CD8-positive, alpha-beta memory T cell (primary cell): ENCODE measurements around the gene WDR54. TPM values are rescaled to one million over a fixed set of nuclear protein-coding genes. Genes with fewer than 3 reads are reported as not detected.

Experiments
- CTCF ChIA-PET: fragments of 350-600 bp; sonication (Branson Sonifier 250); formaldehyde crosslinking; loops from one replicate; lab custom pipeline; 2021; ENCODE audit warnings: antibody characterized with exemption; lab: Charles Lee
- POLR2A ChIA-PET: fragments of 350-600 bp; sonication (Branson Sonifier 250); formaldehyde crosslinking; loops from one replicate; lab custom pipeline; 2021; ENCODE audit warnings: antibody characterized with exemption; lab: Charles Lee
- DNase-seq, 5 donors: peaks; one replicate each; pipeline versions ENCODE4 v3.0.0 to v3.0.0-alpha.2; 2020 to 2022; ENCODE audit warnings: mixed read lengths in 1 of 5
- H3K27ac ChIP-seq: one replicate; pipeline ENCODE4 v1.7.0; 2013; ENCODE audit warnings: low read depth, mild to moderate bottlenecking, low read length, moderate library complexity
- H3K27me3 ChIP-seq: 2 replicates; pipeline ENCODE4 v1.7.0; 2013; ENCODE audit warnings: low read length, mild to moderate bottlenecking; ENCODE audit not compliant: insufficient read depth, poor library complexity, severe bottlenecking
- H3K36me3 ChIP-seq: 2 replicates; pipeline ENCODE4 v1.7.0; 2013; ENCODE audit warnings: mild to moderate bottlenecking, low read length, moderate library complexity; ENCODE audit not compliant: insufficient read depth
- H3K4me1 ChIP-seq: 2 replicates; pipeline ENCODE4 v1.7.0; 2013; ENCODE audit warnings: mild to moderate bottlenecking, low read length, moderate library complexity; ENCODE audit not compliant: insufficient read depth
- H3K4me3 ChIP-seq: 2 replicates; pipeline ENCODE4 v1.7.0; 2013; ENCODE audit warnings: mild to moderate bottlenecking, low read length
- H3K9me3 ChIP-seq: 2 replicates; pipeline ENCODE4 v1.7.0; 2013; ENCODE audit warnings: mild to moderate bottlenecking, low read length
- H3K27ac Mint-ChIP-seq, 8 donors: one replicate each; pipeline ENCODE4 v1.8.0; 2020 to 2021; ENCODE audit warnings: mixed read lengths in 8 of 8, mild to moderate bottlenecking in 6 of 8, inconsistent platforms in 3 of 8, moderate library complexity in 3 of 8
- H3K27me3 Mint-ChIP-seq, 2 donors: one replicate each; pipeline ENCODE4 v1.8.0; 2020 to 2021; ENCODE audit warnings: mixed read lengths in 2 of 2, mild to moderate bottlenecking in 1 of 2, moderate library complexity in 1 of 2
- H3K36me3 Mint-ChIP-seq, 3 donors: one replicate each; pipeline ENCODE4 v1.8.0; 2020 to 2021; ENCODE audit warnings: mixed read lengths in 3 of 3, inconsistent platforms in 1 of 3, mild to moderate bottlenecking in 1 of 3
- H3K4me1 Mint-ChIP-seq, 3 donors: one replicate each; pipeline ENCODE4 v1.8.0; 2020 to 2021; ENCODE audit warnings: mixed read lengths in 3 of 3, inconsistent platforms in 1 of 3, mild to moderate bottlenecking in 1 of 3
- H3K4me3 Mint-ChIP-seq, 7 donors: one replicate each; pipeline ENCODE4 v1.8.0; 2020 to 2021; ENCODE audit warnings: mixed read lengths in 7 of 7, mild to moderate bottlenecking in 6 of 7, moderate library complexity in 4 of 7, inconsistent platforms in 2 of 7
- H3K9me3 Mint-ChIP-seq, 5 donors: one replicate each; pipeline ENCODE4 v1.8.0; 2020 to 2022; ENCODE audit warnings: mixed read lengths in 5 of 5, mild to moderate bottlenecking in 3 of 5, moderate library complexity in 2 of 5, inconsistent platforms in 1 of 5
- polyA plus RNA-seq: library from polyadenylated mRNA; unstranded; fragments of 300-500 nt; fragmentation: Illumina TruSeq; gene quantifications from one replicate; pipeline ENCODE4 v1.2.3, GENCODE V29; 2021
- total RNA-seq, 2 experiments: library from RNA; stranded (reverse); gene quantifications; one replicate each; pipeline ENCODE4 v1.2.3, GENCODE V29; 2021

WDR54 gene, protein sequence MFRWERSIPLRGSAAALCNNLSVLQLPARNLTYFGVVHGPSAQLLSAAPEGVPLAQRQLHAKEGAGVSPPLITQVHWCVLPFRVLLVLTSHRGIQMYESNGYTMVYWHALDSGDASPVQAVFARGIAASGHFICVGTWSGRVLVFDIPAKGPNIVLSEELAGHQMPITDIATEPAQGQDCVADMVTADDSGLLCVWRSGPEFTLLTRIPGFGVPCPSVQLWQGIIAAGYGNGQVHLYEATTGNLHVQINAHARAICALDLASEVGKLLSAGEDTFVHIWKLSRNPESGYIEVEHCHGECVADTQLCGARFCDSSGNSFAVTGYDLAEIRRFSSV
- total RNA-seq (10 to 100 TPM; 75.5 to 86.6 TPM), polyA plus RNA-seq (55.5 TPM)

DNA sequence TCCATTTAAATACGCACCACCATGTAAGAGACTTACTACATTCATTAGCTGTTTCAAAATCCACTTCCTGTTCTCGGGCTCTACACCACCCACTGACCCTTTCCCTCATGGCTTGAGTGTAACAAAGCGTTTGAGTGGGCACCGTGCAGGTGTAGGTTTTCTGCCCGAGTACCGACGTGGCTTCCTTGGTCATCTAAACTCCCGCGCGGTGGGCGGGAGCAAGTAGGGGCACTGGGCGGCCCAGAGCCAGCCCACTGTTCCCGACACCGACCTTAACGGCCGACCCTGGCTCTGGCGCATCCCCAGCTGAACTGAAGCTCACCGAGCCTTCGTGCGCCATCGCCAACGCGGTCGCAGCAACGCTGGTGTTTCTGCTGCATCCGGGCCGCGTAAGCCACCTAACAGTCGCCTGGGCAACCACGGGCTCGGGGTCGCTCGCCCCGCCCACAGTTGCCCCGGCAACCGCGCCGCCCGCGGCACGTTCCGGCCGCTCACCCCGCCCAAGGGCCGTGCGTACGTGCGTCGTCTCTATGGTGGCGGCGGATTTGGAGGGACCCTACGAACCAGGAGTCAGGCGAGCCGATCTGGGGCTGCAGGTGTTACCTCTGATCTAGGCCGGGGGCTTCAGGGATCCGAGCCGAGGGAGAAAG is at the start of gene WDR54, which contains the start of gene C2orf81:
WDR54 (plus strand) TSS at position 510 of the 650 bp plus-strand sequence. CDS start 424 bp downstream, outside the sequence.
C2orf81 (minus strand) TSS at position 399 of the 650 bp plus-strand sequence; CDS start at position 340, 59 bp downstream.
- Histone ChIP-seq H3K4me3 (peak within 1 kb of the TSS; percentile 96), H3K4me1 (peaks cover 16% of the 10 kb centered on the region), H3K9me3 (no peaks in the 10 kb centered on the region), H3K27ac (peak within 1 kb of the TSS; percentile 98), H3K27me3 (no peaks in the 10 kb centered on the region), H3K36me3 (no peaks in the 10 kb centered on the region)
- peaks cover 0 to 7% of the 10 kb centered on the region in 2 donors for H3K27me3 Mint-ChIP-seq
- ChIA-PET POLR2A (interaction anchor here (0.5 to 2.1 kb wide), 6 partner anchors 33 to 243 kb away, joined by 5 to 10 read pairs (median 6); partner anchors contain the start of genes INO80B, MOB1A, MRPL53 and WBP1), CTCF (interaction anchor here (0.7 to 3.8 kb wide), 7 partner anchors 17 to 111 kb away, joined by 3 to 20 read pairs (median 3); partner anchors contain the start of gene INO80B)
- peak within 1 kb of the TSS; percentile 97 to 100 (median 100) for H3K27ac Mint-ChIP-seq
- DNase-seq = peak; percentile 88 to 97 (median 96)
- peaks cover 13 to 26% (median 19%) of the 10 kb centered on the region in 3 donors for H3K4me1 Mint-ChIP-seq
- no peaks in the 10 kb centered on the region for H3K9me3 Mint-ChIP-seq
- peaks cover 0 to 23% (median 2%) of the 10 kb centered on the region in 3 donors for H3K36me3 Mint-ChIP-seq
- H3K4me3 Mint-ChIP-seq = peak within 1 kb of the TSS; percentile 97 to 100 (median 98)

DNA sequence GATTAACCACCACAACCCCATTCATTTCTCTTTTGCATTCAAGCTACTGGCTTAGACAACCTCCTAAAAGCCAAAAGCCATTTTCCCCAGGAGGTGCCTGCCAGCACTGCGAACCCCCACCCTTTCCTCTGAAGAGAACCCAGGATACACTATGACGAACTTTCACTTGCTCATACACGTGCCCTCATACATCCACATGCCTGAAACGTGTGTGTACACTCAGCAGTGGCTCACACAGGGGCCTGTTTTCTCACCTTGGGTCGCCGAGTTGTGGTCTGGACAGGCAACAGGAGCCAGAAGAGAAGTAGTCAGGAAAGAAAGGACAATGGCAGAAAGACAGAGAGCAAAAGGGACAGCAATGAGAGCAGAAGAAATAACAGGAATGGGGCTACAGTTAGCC is 48.9 kb upstream of the WDR54 start:
- ChIA-PET POLR2A (no interaction called here), CTCF (no interaction called here)
- Mint-ChIP-seq H3K27me3 (peaks cover 0 to 1% of the 10 kb centered on the region in 2 donors), H3K9me3 (no peaks in the 10 kb centered on the region), H3K4me3 (no peak overlapping the region), H3K36me3 (peaks cover 20 to 90% (median 31%) of the 10 kb centered on the region in 3 donors), H3K27ac (peak overlapping the region in 3 of 8 donors; percentile 1 to 38 (median 1)), H3K4me1 (peaks cover 9 to 18% (median 12%) of the 10 kb centered on the region in 3 donors)
- no peak for DNase-seq
- Histone ChIP-seq H3K4me1 (no peaks in the 10 kb centered on the region), H3K36me3 (peaks cover 36% of the 10 kb centered on the region), H3K27ac (no peak overlapping the region), H3K27me3 (no peaks in the 10 kb centered on the region), H3K9me3 (no peaks in the 10 kb centered on the region), H3K4me3 (no peak overlapping the region)

DNA sequence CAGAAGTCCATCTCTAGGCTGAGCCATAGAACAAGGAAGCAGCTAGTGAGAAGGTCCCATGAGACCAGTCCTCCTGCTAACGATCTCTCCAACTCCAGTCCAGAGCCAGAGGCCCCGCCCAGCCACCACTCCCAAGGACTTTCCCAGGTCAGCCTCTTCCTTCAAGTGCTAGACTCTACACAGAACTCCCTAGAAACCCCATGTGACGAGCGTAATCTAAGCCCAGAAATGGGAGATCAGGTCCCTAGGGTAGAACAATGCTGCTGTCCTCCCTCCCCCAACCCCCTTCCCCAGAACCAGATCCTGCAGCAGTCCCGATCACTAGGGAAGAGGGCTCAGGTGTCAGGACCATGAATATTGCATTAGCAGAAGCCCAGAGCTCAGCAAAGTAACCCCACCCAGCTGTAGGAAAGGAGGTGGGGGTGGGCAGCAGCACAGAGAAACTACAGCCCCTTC is 48.3 kb upstream of the WDR54 start:
- DNase-seq = no peak
- ChIA-PET POLR2A (interaction anchor here (0.5 kb wide), 1 partner anchor 98 kb away, joined by 3 read pairs; no protein-coding TSS in a partner anchor), CTCF (no interaction called here)
- Mint-ChIP-seq H3K9me3 (no peaks in the 10 kb centered on the region), H3K4me1 (peaks cover 13 to 22% (median 16%) of the 10 kb centered on the region in 3 donors), H3K4me3 (no peak overlapping the region), H3K36me3 (peaks cover 18 to 89% (median 28%) of the 10 kb centered on the region in 3 donors), H3K27me3 (peaks cover 0 to 1% of the 10 kb centered on the region in 2 donors), H3K27ac (no peak overlapping the region)
- Histone ChIP-seq H3K9me3 (no peaks in the 10 kb centered on the region), H3K4me1 (no peaks in the 10 kb centered on the region), H3K36me3 (peaks cover 36% of the 10 kb centered on the region), H3K27ac (no peak overlapping the region), H3K27me3 (no peaks in the 10 kb centered on the region), H3K4me3 (no peak overlapping the region)

DNA sequence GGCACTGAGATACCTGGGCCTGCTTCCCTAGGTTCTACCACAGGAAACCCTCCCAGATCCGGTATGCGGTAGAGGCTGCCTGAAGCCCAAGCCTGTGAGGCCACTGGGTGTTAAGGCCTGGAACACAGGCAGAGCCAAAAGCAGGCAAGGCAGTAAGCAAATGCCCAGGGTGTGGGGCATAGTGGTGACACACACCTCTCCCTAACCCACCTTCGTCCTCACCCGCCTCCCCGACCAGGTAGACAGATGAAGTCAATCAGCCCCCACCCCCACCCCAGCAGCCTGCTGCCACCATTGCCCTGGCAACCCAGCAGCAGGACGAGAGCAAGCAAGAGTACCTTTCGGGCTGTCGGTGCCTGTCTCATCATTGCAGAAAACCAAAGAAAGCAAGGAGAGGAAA is 47.5 kb upstream of the WDR54 start:
- peaks cover 0 to 1% of the 10 kb centered on the region in 2 donors for H3K27me3 Mint-ChIP-seq
- ChIA-PET POLR2A (no interaction called here), CTCF (no interaction called here)
- no peak for DNase-seq
- peak overlapping the region in 4 of 8 donors; percentile 29 to 87 (median 46) for H3K27ac Mint-ChIP-seq
- Histone ChIP-seq H3K36me3 (peaks cover 29% of the 10 kb centered on the region), H3K9me3 (no peaks in the 10 kb centered on the region), H3K4me1 (peaks cover 3% of the 10 kb centered on the region), H3K4me3 (no peak overlapping the region), H3K27ac (no peak overlapping the region), H3K27me3 (no peaks in the 10 kb centered on the region)
- no peaks in the 10 kb centered on the region for H3K9me3 Mint-ChIP-seq
- peaks cover 15 to 86% (median 26%) of the 10 kb centered on the region in 3 donors for H3K36me3 Mint-ChIP-seq
- peaks cover 18 to 28% (median 22%) of the 10 kb centered on the region in 3 donors for H3K4me1 Mint-ChIP-seq
- no peak overlapping the region for H3K4me3 Mint-ChIP-seq

DNA sequence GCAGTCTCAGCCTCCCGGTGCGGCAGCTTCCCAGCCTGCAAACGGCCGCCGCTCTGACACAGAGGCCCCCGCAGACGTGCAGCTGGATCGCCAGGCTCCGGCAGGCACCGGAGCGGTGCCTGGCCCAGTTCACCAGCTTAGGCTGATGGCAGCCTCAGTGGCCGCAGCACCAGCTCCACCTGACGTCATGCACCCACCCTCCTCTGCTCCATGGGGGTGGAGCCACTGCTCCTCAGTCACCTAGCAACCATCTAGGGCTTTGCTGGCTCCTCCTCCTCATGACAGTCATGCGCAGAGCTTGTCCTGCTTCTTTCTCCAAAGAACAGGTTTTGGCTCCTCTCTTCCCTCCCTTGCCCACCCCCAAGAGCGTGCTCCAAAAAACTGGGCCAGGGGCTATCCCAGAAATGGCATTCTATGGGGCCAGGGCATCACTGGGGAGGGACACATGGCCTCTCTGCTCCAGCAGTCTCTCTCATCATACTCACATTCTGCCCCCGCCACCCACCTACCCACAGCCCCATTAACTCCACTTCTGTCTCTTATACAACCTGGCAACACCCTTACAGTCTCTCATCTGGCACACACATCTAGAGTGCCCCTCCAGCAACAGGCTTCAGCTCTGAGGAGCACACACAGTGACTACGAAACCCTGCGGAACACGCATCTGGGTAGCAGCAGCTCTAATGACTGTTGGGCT is 46.9 kb upstream of the WDR54 start:
- Histone ChIP-seq H3K4me1 (peaks cover 10% of the 10 kb centered on the region), H3K27ac (no peak overlapping the region), H3K4me3 (no peak overlapping the region), H3K9me3 (no peaks in the 10 kb centered on the region), H3K27me3 (no peaks in the 10 kb centered on the region), H3K36me3 (peaks cover 26% of the 10 kb centered on the region)
- POLR2A ChIA-PET = no interaction called here
- Mint-ChIP-seq H3K27me3 (peaks cover 0 to 1% of the 10 kb centered on the region in 2 donors), H3K9me3 (no peaks in the 10 kb centered on the region), H3K4me3 (no peak overlapping the region), H3K27ac (peak overlapping the region in 3 of 8 donors; percentile 58 to 78 (median 70)), H3K36me3 (peaks cover 15 to 80% (median 25%) of the 10 kb centered on the region in 3 donors), H3K4me1 (peaks cover 25 to 35% (median 26%) of the 10 kb centered on the region in 3 donors)
- CTCF ChIA-PET = interaction anchor here (0.9 kb wide), 1 partner anchor 18 kb away, joined by 3 read pairs; no protein-coding TSS in a partner anchor
- no peak for DNase-seq

DNA sequence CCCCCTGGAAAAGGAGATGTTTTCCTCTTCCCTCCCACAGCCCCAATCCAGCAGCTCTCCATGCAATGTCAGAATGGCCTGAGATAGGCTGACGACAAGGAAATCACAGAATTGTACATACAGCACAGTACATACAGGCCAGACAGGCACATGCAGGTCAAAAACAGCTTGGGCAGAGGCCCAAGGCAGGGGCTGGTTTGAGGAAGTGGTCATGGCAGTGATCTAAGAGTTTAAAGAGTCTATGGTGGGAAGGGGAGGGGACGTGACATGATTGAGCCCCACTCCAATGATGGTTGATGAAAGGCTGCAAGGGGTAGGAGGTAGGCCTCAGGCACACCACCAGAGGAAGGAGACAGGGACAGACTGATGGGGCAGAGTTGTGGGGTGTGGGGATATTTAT is 45.7 kb upstream of the WDR54 start:
- no peaks in the 10 kb centered on the region for H3K9me3 ChIP-seq
- Mint-ChIP-seq H3K27me3 (peaks cover 0 to 1% of the 10 kb centered on the region in 2 donors), H3K9me3 (no peaks in the 10 kb centered on the region), H3K4me1 (peaks cover 36 to 46% (median 37%) of the 10 kb centered on the region in 3 donors), H3K4me3 (no peak overlapping the region), H3K27ac (peak overlapping the region in 2 of 8 donors; percentile 38 to 42), H3K36me3 (peaks cover 10 to 68% (median 18%) of the 10 kb centered on the region in 3 donors)
- DNase-seq = no peak
- POLR2A ChIA-PET = no interaction called here
- H3K4me3 ChIP-seq = no peak overlapping the region
- H3K36me3 ChIP-seq = peaks cover 18% of the 10 kb centered on the region
- H3K27me3 ChIP-seq = no peaks in the 10 kb centered on the region
- peaks cover 21% of the 10 kb centered on the region for H3K4me1 ChIP-seq
- no peak overlapping the region for H3K27ac ChIP-seq
- CTCF ChIA-PET = no interaction called here

DNA sequence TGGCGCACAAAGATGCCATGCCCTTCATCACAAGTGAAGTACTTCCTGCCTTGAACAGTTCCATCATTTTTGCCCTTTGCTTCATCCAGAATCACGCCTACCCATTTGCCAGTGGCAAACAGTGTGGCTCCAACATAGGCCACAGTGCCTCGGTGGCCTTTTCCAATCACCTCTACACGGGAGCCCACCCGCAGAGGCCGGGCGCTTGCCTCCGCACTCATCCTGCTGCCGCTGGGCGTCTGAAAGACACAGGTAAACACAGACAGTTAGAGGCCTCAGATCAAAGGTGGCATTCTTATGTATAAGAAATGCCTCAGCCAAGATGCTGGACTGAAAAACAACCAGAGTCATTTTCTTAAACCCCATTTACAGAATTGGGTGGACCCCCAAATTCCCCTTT is 43.5 kb upstream of the WDR54 start:
- DNase-seq = no peak
- no peak overlapping the region for H3K4me3 ChIP-seq
- CTCF ChIA-PET = no interaction called here
- H3K36me3 Mint-ChIP-seq = peaks cover 7 to 55% (median 12%) of the 10 kb centered on the region in 3 donors
- no peak overlapping the region for H3K27ac ChIP-seq
- H3K27me3 Mint-ChIP-seq = no peaks in the 10 kb centered on the region
- H3K36me3 ChIP-seq = peaks cover 14% of the 10 kb centered on the region
- H3K9me3 Mint-ChIP-seq = no peaks in the 10 kb centered on the region
- no peaks in the 10 kb centered on the region for H3K9me3 ChIP-seq
- no peaks in the 10 kb centered on the region for H3K27me3 ChIP-seq
- POLR2A ChIA-PET = no interaction called here
- peak overlapping the region in 1 of 8 donors; percentile 33 for H3K27ac Mint-ChIP-seq
- H3K4me1 ChIP-seq = peaks cover 24% of the 10 kb centered on the region
- H3K4me3 Mint-ChIP-seq = no peak overlapping the region
- peaks cover 46 to 60% (median 50%) of the 10 kb centered on the region in 3 donors for H3K4me1 Mint-ChIP-seq
